PC-9 (cell line): ENCODE measurements around the gene SPATA22.

ENCODE experiments used
- CTCF ChIP-seq: fragments of 200-600 bp; sonication (generic); conservative IDR thresholded peaks from 2 replicates; pipeline ENCODE4 v1.6.1; 2017; ENCODE audit warnings: mixed run types, antibody characterized with exemption, mild to moderate bottlenecking, moderate library complexity
- EZH2 ChIP-seq: fragments of 200-600 bp; sonication (generic); IDR thresholded peaks from 2 replicates; pipeline ENCODE4 v1.8.0; 2017; ENCODE audit warnings: antibody characterized with exemption, low read depth

GRCh38 chr17:3469529-3469928 is 2.1 kb downstream of the SPATA22 start:
- TF ChIP-seq CTCF = no peak
- TF ChIP-seq EZH2 = no peak
